HG03439 (cell line): ENCODE measurements around the gene ABHD16B.
A peak's percentile ranks its signal among the peaks of the same experiment; 100 is the strongest.

Source experiments
- ATAC-seq: cut with Tn5 transposase; IDR thresholded peaks from one replicate; pipeline ENCODE4 v1.9.1; 2021; ENCODE audit warnings: mild to moderate bottlenecking, moderate library complexity; ENCODE audit not compliant: unreplicated experiment

Gene ABHD16B

DNA sequence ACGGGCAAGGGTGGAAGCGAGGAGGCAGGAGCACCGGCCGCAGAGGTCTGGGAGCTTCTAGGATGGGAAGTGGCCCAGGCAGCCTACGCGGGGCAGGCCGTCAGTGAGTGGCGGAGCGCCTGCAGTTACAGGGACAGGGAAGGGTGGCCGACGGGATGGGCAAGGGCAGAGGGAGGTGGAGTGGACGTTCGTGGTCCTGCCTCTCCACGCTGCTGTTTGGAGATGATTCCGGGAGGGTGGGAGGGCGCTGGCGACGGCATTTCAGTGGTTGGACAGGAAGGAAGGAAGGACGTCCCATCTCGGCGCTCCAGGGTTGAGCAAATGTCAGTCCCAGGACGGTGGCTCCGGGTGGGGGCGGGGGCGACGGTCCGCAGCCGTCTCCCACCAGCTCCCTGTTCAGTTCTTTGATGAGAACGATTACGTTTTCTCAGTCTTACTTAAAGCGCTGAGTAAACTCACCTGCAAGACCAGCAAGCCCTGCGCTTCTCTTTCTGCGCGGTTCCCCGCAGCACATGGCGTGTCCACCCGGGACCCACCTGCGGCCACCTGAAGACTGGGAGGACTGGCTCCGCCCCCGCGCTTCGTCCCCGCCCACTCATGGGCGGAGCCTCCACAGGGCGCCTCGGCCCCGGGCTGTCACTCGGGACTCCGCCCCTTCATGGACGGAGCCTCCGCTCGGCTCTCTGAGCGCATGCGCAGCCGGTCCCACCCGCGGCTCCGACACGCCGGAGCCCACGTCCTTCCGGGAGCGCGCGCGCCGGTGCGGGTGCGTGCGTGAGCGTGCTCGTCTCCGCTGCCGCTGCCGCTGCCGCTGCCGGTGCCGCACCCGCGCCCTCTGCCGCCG, 33.3 kb downstream of the ABHD16B start, which contains the start of gene DNAJC5:
Gene DNAJC5 (plus strand): TSS at position 769 of the 844 bp plus-strand sequence. CDS start 33,220 bp downstream, outside the sequence.
- ATAC-seq: peak; percentile 74

DNA sequence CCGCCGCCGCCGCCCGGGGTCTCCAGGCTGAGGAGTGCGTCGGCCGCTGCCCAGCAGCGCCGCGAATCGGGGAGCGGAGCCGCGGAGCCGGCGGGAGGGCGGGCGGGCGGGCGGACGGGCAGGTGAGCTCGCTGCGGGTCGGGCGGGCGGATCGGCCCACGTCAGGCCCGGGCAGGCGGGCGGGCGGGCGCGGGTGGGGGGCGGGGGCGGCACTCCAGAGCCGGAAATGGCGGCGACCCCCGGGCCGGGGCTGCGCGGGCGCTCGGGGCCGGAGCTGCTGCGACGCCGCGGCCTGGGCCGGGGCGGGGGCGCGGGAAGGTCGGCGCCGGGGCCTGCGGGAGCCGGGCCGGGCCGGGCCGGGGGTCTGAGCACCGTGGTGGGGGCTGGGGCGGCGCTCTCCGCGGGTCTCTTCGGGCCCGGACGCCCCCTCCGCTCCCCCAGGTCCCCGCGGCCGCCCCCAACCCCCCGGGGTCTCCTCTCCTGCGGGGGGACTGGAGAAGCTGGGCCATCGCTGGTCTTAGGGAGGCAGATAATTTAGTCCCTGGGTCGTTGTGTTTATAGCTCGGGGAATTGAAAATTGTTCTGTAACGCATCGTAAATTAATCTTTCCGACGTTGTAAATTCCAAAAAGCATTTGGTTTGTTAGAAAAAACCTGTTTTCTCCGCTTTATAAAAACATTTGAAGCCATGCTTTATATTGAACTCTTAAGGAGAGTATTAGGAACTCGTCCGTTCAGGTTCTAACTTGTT, 34.1 kb downstream of the ABHD16B start:
- peak; percentile 19 for ATAC-seq

GRCh38 chr20:63895952-63896263, 34.6 kb downstream of the ABHD16B start:
- ATAC-seq: no peak

- no peak for ATAC-seq
Observed at GRCh38 chr20:63896264-63897105, 35.2 kb downstream of the ABHD16B start.

DNA sequence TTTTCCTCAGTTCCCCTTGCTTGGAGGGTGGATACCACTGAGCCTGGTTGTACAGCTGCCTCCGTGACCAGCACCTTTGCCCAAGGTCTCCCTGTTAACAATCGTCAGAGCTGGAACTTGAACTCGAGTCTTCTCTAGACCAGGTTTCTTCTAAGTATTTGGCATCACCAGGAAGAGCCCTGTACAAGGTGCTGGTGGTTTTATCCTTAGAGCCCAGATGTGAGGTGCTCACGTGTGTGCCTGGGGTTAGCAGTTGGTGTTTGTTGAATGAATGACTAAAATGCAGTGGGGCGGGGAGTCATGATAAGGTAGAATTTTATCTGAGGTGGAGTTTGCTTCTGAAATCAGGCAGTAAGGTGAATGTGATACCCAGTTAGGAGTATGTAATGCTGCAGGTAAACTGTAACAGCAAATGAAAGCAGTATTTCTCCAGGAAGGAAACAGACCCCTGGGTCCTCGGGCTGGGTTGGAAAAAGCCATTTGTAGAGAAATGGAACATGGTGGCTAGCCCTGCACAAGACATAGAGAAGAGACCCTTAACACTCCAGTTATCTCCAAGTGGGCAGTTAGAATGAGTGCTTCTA, 36.8 kb downstream of the ABHD16B start:
- ATAC-seq: no peak

GRCh38 chr20:63898882-63899558, 37.7 kb downstream of the ABHD16B start:
- no peak for ATAC-seq

GRCh38 chr20:63900413-63900812, 39.1 kb downstream of the ABHD16B start:
- no peak for ATAC-seq

GRCh38 chr20:63903796-63904561, 42.7 kb downstream of the ABHD16B start:
- ATAC-seq: no peak

GRCh38 chr20:63908008-63908682, 46.8 kb downstream of the ABHD16B start:
- no peak for ATAC-seq

- no peak for ATAC-seq
Observed at GRCh38 chr20:63911176-63911575, 49.9 kb downstream of the ABHD16B start.
